ENCODE results near the gene ZP2.

Gene ZP2

GRCh38 chr16:21224800-21225199 lies 13.4 kb upstream of the ZP2 start:
- no peak overlapping the region for H3K9ac ChIP-seq (ENCODE audit: low read length)
- no peak overlapping the region for H2AK5ac ChIP-seq (ENCODE audit: low read length, severe bottlenecking)
- no peak overlapping the region for H3K14ac ChIP-seq (ENCODE audit: low read length in 2 of 2)
- peaks cover 4 to 33% of the 10 kb centered on the region in 2 experiments for H3K27me3 ChIP-seq (ENCODE audit: control insufficient read depth in 1 of 2, insufficient read depth in 1 of 2, low read length in 2 of 2)
- H2BK5ac ChIP-seq (ENCODE audit: low read depth, low read length, poor library complexity, severe bottlenecking): no peak overlapping the region
- H3K4me1 ChIP-seq (ENCODE audit: control insufficient read depth, insufficient read depth, low read depth, low read length): no peaks in the 10 kb centered on the region
- H2BK12ac ChIP-seq (ENCODE audit: low read length in 2 of 2): no peak overlapping the region
- H2BK120ac ChIP-seq (ENCODE audit: low read depth, low read length): no peak overlapping the region
- no peak overlapping the region for H4K8ac ChIP-seq (ENCODE audit: low read length)
- H4K91ac ChIP-seq (ENCODE audit: low read length): no peak overlapping the region
- H2BK15ac ChIP-seq (ENCODE audit: low read depth, poor library complexity, severe bottlenecking): no peak overlapping the region
- H3K79me1 ChIP-seq (replicated peaks; ENCODE audit: low read length, poor library complexity, severe bottlenecking): no peaks in the 10 kb centered on the region
- no peak overlapping the region for H3K18ac ChIP-seq (ENCODE audit: low read depth in 1 of 2, low read length in 2 of 2)
- H3K36me3 ChIP-seq (ENCODE audit: control insufficient read depth in 1 of 2, insufficient read depth in 2 of 2, low read depth in 1 of 2, low read length in 2 of 2): no peaks in the 10 kb centered on the region
- no peak for DNase-seq
- no peak overlapping the region for H2AFZ ChIP-seq (ENCODE audit: low read depth, low read length)
- H3K23ac ChIP-seq (ENCODE audit: low read length in 2 of 2): no peak overlapping the region
- no peak overlapping the region for H3K4ac ChIP-seq (ENCODE audit: low read depth in 1 of 2, low read length in 2 of 2)
- H3K4me2 ChIP-seq (ENCODE audit: low read length, poor library complexity, severe bottlenecking): no peak overlapping the region
- peaks cover 3% of the 10 kb centered on the region for H3K9me3 ChIP-seq (ENCODE audit: control insufficient read depth, low read length)
- 95% methylated on average over 2 of the region's 2 CpGs for WGBS
- no peak overlapping the region for H3K4me3 ChIP-seq (ENCODE audit: insufficient read depth in 1 of 2, low read depth in 1 of 2, low read length in 2 of 2)
- H3K27ac ChIP-seq (ENCODE audit: low read length, poor library complexity, severe bottlenecking): no peak overlapping the region

- H4K8ac ChIP-seq (ENCODE audit: low read length): no peak overlapping the region
- H3K4me2 ChIP-seq (ENCODE audit: low read length, poor library complexity, severe bottlenecking): no peak overlapping the region
- H3K27ac ChIP-seq (ENCODE audit: low read length, poor library complexity, severe bottlenecking): no peak overlapping the region
- no peak overlapping the region for H3K23ac ChIP-seq (ENCODE audit: low read length in 2 of 2)
- DNase-seq: no peak
- H4K91ac ChIP-seq (ENCODE audit: low read length): no peak overlapping the region
- H2BK5ac ChIP-seq (ENCODE audit: low read depth, low read length, poor library complexity, severe bottlenecking): no peak overlapping the region
- H3K36me3 ChIP-seq (ENCODE audit: control insufficient read depth in 1 of 2, insufficient read depth in 2 of 2, low read depth in 1 of 2, low read length in 2 of 2): no peaks in the 10 kb centered on the region
- H3K4me3 ChIP-seq (ENCODE audit: insufficient read depth in 1 of 2, low read depth in 1 of 2, low read length in 2 of 2): no peak overlapping the region
- H3K79me1 ChIP-seq (replicated peaks; ENCODE audit: low read length, poor library complexity, severe bottlenecking): no peaks in the 10 kb centered on the region
- no peak overlapping the region for H3K4ac ChIP-seq (ENCODE audit: low read depth in 1 of 2, low read length in 2 of 2)
- no peak overlapping the region for H3K18ac ChIP-seq (ENCODE audit: low read depth in 1 of 2, low read length in 2 of 2)
- no peak overlapping the region for H2AFZ ChIP-seq (ENCODE audit: low read depth, low read length)
- H3K9ac ChIP-seq (ENCODE audit: low read length): no peak overlapping the region
- peaks cover 4 to 38% of the 10 kb centered on the region in 2 experiments for H3K27me3 ChIP-seq (ENCODE audit: control insufficient read depth in 1 of 2, insufficient read depth in 1 of 2, low read length in 2 of 2)
- H2AK5ac ChIP-seq (ENCODE audit: low read length, severe bottlenecking): no peak overlapping the region
- no peak overlapping the region for H3K14ac ChIP-seq (ENCODE audit: low read length in 2 of 2)
- WGBS: 86% methylated on average over 3 of the region's 9 CpGs
- H2BK12ac ChIP-seq (ENCODE audit: low read length in 2 of 2): no peak overlapping the region
- no peak overlapping the region for H2BK120ac ChIP-seq (ENCODE audit: low read depth, low read length)
- no peak overlapping the region for H2BK15ac ChIP-seq (ENCODE audit: low read depth, poor library complexity, severe bottlenecking)
- no peaks in the 10 kb centered on the region for H3K4me1 ChIP-seq (ENCODE audit: control insufficient read depth, insufficient read depth, low read depth, low read length)
- peaks cover 3% of the 10 kb centered on the region for H3K9me3 ChIP-seq (ENCODE audit: control insufficient read depth, low read length)
These were observed 12.4 kb upstream of the ZP2 start for GRCh38 chr16:21223787-21224186.

GRCh38 chr16:21222495-21223337 lies 11.3 kb upstream of the ZP2 start:
- H4K91ac ChIP-seq (ENCODE audit: low read length): no peak overlapping the region
- peak overlapping the region; percentile 47 for H3K27ac ChIP-seq (ENCODE audit: low read length, poor library complexity, severe bottlenecking)
- WGBS: 71% methylated on average over 4 of the region's 4 CpGs
- no peak overlapping the region for H3K23ac ChIP-seq (ENCODE audit: low read length in 2 of 2)
- H2BK120ac ChIP-seq (ENCODE audit: low read depth, low read length): no peak overlapping the region
- H3K4me3 ChIP-seq (ENCODE audit: insufficient read depth in 1 of 2, low read depth in 1 of 2, low read length in 2 of 2): no peak overlapping the region
- no peak overlapping the region for H2BK12ac ChIP-seq (ENCODE audit: low read length in 2 of 2)
- H2AFZ ChIP-seq (ENCODE audit: low read depth, low read length): no peak overlapping the region
- H3K9ac ChIP-seq (ENCODE audit: low read length): no peak overlapping the region
- no peak overlapping the region for H3K4ac ChIP-seq (ENCODE audit: low read depth in 1 of 2, low read length in 2 of 2)
- H3K4me2 ChIP-seq (ENCODE audit: low read length, poor library complexity, severe bottlenecking): no peak overlapping the region
- no peak overlapping the region for H2BK15ac ChIP-seq (ENCODE audit: low read depth, poor library complexity, severe bottlenecking)
- peaks cover 0 to 36% of the 10 kb centered on the region in 2 experiments for H3K27me3 ChIP-seq (ENCODE audit: control insufficient read depth in 1 of 2, insufficient read depth in 1 of 2, low read length in 2 of 2)
- no peak overlapping the region for H3K18ac ChIP-seq (ENCODE audit: low read depth in 1 of 2, low read length in 2 of 2)
- H2BK5ac ChIP-seq (ENCODE audit: low read depth, low read length, poor library complexity, severe bottlenecking): no peak overlapping the region
- no peak overlapping the region for H3K14ac ChIP-seq (ENCODE audit: low read length in 2 of 2)
- DNase-seq: no peak
- no peak overlapping the region for H2AK5ac ChIP-seq (ENCODE audit: low read length, severe bottlenecking)
- no peak overlapping the region for H4K8ac ChIP-seq (ENCODE audit: low read length)
- H3K36me3 ChIP-seq (ENCODE audit: control insufficient read depth in 1 of 2, insufficient read depth in 2 of 2, low read depth in 1 of 2, low read length in 2 of 2): no peaks in the 10 kb centered on the region
- H3K9me3 ChIP-seq (ENCODE audit: control insufficient read depth, low read length): peaks cover 3% of the 10 kb centered on the region
- H3K4me1 ChIP-seq (ENCODE audit: control insufficient read depth, insufficient read depth, low read depth, low read length): no peaks in the 10 kb centered on the region
- H3K79me1 ChIP-seq (replicated peaks; ENCODE audit: low read length, poor library complexity, severe bottlenecking): no peaks in the 10 kb centered on the region

- Histone ChIP-seq H2AK5ac (ENCODE audit: low read length, severe bottlenecking) (no peak overlapping the region), H2BK5ac (ENCODE audit: low read depth, low read length, poor library complexity, severe bottlenecking) (no peak overlapping the region), H3K9me3 (ENCODE audit: control insufficient read depth, low read length) (peaks cover 3% of the 10 kb centered on the region), H4K8ac (ENCODE audit: low read length) (no peak overlapping the region), H3K4me2 (ENCODE audit: low read length, poor library complexity, severe bottlenecking) (no peak overlapping the region), H4K91ac (ENCODE audit: low read length) (no peak overlapping the region), H3K4ac (ENCODE audit: low read depth in 1 of 2, low read length in 2 of 2) (no peak overlapping the region), H3K14ac (ENCODE audit: low read length in 2 of 2) (no peak overlapping the region), H3K27ac (ENCODE audit: low read length, poor library complexity, severe bottlenecking) (no peak overlapping the region), H3K27me3 (ENCODE audit: control insufficient read depth in 1 of 2, insufficient read depth in 1 of 2, low read length in 2 of 2) (peaks cover 0 to 40% of the 10 kb centered on the region in 2 experiments), H2BK120ac (ENCODE audit: low read depth, low read length) (no peak overlapping the region), H2BK12ac (ENCODE audit: low read length in 2 of 2) (no peak overlapping the region), H3K36me3 (ENCODE audit: control insufficient read depth in 1 of 2, insufficient read depth in 2 of 2, low read depth in 1 of 2, low read length in 2 of 2) (no peaks in the 10 kb centered on the region), H3K23ac (ENCODE audit: low read length in 2 of 2) (no peak overlapping the region), H3K4me1 (ENCODE audit: control insufficient read depth, insufficient read depth, low read depth, low read length) (no peaks in the 10 kb centered on the region), H3K9ac (ENCODE audit: low read length) (no peak overlapping the region), H3K18ac (ENCODE audit: low read depth in 1 of 2, low read length in 2 of 2) (no peak overlapping the region), H2BK15ac (ENCODE audit: low read depth, poor library complexity, severe bottlenecking) (no peak overlapping the region), H3K79me1 (replicated peaks; ENCODE audit: low read length, poor library complexity, severe bottlenecking) (no peaks in the 10 kb centered on the region), H3K4me3 (ENCODE audit: insufficient read depth in 1 of 2, low read depth in 1 of 2, low read length in 2 of 2) (no peak overlapping the region), H2AFZ (ENCODE audit: low read depth, low read length) (no peak overlapping the region)
- DNase-seq: no peak
- WGBS: no CpG with 5 or more reads among the region's 2 CpGs
These were observed 8.2 kb upstream of the ZP2 start for GRCh38 chr16:21219551-21219950.

Measured in mesenchymal stem cell (in vitro differentiated cells and primary cell).